K562 (cell line): ENCODE data around the gene MRPL4. TPM values are rescaled to one million over a fixed set of nuclear protein-coding genes. Genes with fewer than 3 reads are reported as not detected.

Source experiments
- ATAC-seq: fragments of 200-7000 bp; cut with Tn5 transposase; 3 replicates; pipeline ENCODE4 v1.9.1; 2020; ENCODE audit warnings: moderate library complexity
- BruUV-seq: library from RNA; stranded (reverse); fragments of 400-500 nt; replicated peaks from 2 replicates; lab custom pipeline; 2021; lab: Mats Ljungman, UMichigan
- CTCF ChIA-PET: fragments of 300-600 bp; formaldehyde crosslinking; extraction: SDS; loops from one replicate; lab custom pipeline; 2021; ENCODE audit warnings: low intra/inter-chr PET ratio; lab: Yijun Ruan, JAX
- POLR2A ChIA-PET: fragments of 300-600, 350-650 bp; sonication (Branson Sonifier 250); formaldehyde crosslinking; extraction: SDS; loops from one replicate; lab custom pipeline; 2021; ENCODE audit warnings: antibody characterized with exemption, inconsistent platforms; lab: Yijun Ruan, JAX
- DNase-seq, 4 experiments: peaks; one replicate each; pipeline versions ENCODE4 v3.0.0 to v3.0.0-alpha.2; 2011 to 2018; ENCODE audit warnings: low spot score in 3 of 4, mixed read lengths in 3 of 4; ENCODE audit errors: extremely low read depth in 1 of 4
- FAIRE-seq: peaks from 2 replicates; lab custom pipeline; 2011; peaks lifted over from hg19 to GRCh38; lab: Jason Lieb, UNC
- H2AFZ ChIP-seq: 2 replicates; pipeline ENCODE4 v1.6.0; 2011; ENCODE audit warnings: low read depth, low read length, control low read depth, inconsistent platforms
- H3K27ac ChIP-seq: fragments of 200-600 bp; 3 replicates; pipeline ENCODE4 v1.8.0; 2011; ENCODE audit warnings: low read depth, mild to moderate bottlenecking, control low read depth, inconsistent platforms, low read length, moderate library complexity, mixed read lengths; ENCODE audit errors: extremely low read depth
- H3K27me3 ChIP-seq, 2 experiments: fragments of 300-600 bp in 1 of 2; 2 replicates in 1 of 2; 3 replicates in 1 of 2; pipeline versions ENCODE4 v1.6.0 to v1.8.0; 2011; ENCODE audit warnings: inconsistent platforms in 2 of 2, low read length in 2 of 2, mild to moderate bottlenecking in 1 of 2, mixed read lengths in 1 of 2, moderate library complexity in 1 of 2; ENCODE audit not compliant: control insufficient read depth in 2 of 2, insufficient read depth in 2 of 2
- H3K36me3 ChIP-seq: fragments of 300-600 bp; 3 replicates; pipeline ENCODE4 v1.8.0; 2011; ENCODE audit warnings: mild to moderate bottlenecking, low read length, inconsistent platforms; ENCODE audit not compliant: control insufficient read depth, insufficient read depth
- H3K4me1 ChIP-seq, 2 experiments: fragments of 200-600 bp in 1 of 2; replicated peaks in 1 of 2; 2 replicates in 1 of 2; 3 replicates in 1 of 2; pipeline versions ENCODE4 v1.5.1 to v1.8.0; 2011; ENCODE audit warnings: inconsistent platforms in 2 of 2, low read length in 2 of 2, mild to moderate bottlenecking in 1 of 2, mixed read lengths in 1 of 2, moderate library complexity in 1 of 2; ENCODE audit not compliant: control insufficient read depth in 2 of 2, insufficient read depth in 2 of 2
- H3K4me2 ChIP-seq: 2 replicates; pipeline ENCODE4 v1.6.1; 2011; ENCODE audit warnings: low read length, control low read depth, inconsistent platforms, mixed read lengths; ENCODE audit not compliant: insufficient read depth
- H3K4me3 ChIP-seq: fragments of 200-600 bp; sonication (generic), shearing (Covaris generic); 2 replicates; pipeline ENCODE4 v1.5.1; 2016; ENCODE audit warnings: control low read depth, inconsistent platforms
- H3K79me2 ChIP-seq: fragments of 200-600 bp; 3 replicates; pipeline ENCODE4 v1.8.0; 2011; ENCODE audit warnings: low read length, inconsistent platforms; ENCODE audit not compliant: control insufficient read depth, insufficient read depth
- H3K9ac ChIP-seq, 2 experiments: 2 replicates each; pipeline versions ENCODE4 v1.6.0 to v1.6.1; 2011; ENCODE audit warnings: low read depth in 2 of 2, low read length in 2 of 2, control low read depth in 1 of 2, inconsistent platforms in 1 of 2, mild to moderate bottlenecking in 1 of 2, mixed read lengths in 1 of 2; ENCODE audit not compliant: insufficient read depth in 1 of 2
- H3K9me1 ChIP-seq: one replicate; pipeline ENCODE4 v1.6.0; 2011; ENCODE audit warnings: inconsistent platforms, mild to moderate bottlenecking, low read length, moderate library complexity; ENCODE audit not compliant: control insufficient read depth, insufficient read depth
- H3K9me3 ChIP-seq: replicated peaks from 2 replicates; pipeline ENCODE4 v1.5.1; 2011; ENCODE audit warnings: low read depth, low read length, inconsistent platforms; ENCODE audit not compliant: control insufficient read depth, insufficient read depth
- H4K20me1 ChIP-seq: replicated peaks from 2 replicates; pipeline ENCODE4 v1.6.1; 2011; ENCODE audit warnings: low read length, inconsistent platforms, mixed read lengths; ENCODE audit not compliant: control insufficient read depth, insufficient read depth
- BRD9 ChIP-seq: fragments of 450-650 bp; IDR thresholded peaks from 2 replicates; pipeline ENCODE4 v1.6.1; 2018; ENCODE audit warnings: low read depth; ENCODE audit not compliant: partially characterized antibody
- E2F4 ChIP-seq: sonication (generic); formaldehyde crosslinking; IDR thresholded peaks from 2 replicates; pipeline ENCODE4 v1.8.0; 2022; ENCODE audit warnings: mild to moderate bottlenecking, low read depth, missing genetic modification reagents
- FOXJ2 ChIP-seq: fragments of 200-800 bp; sonication (Bioruptor generic); IDR thresholded peaks from 2 replicates; pipeline ENCODE4 v1.6.1; 2016; ENCODE audit warnings: missing genetic modification characterization, missing compliant biosample characterization
- FOXO4 ChIP-seq: fragments of 450-650 bp; formaldehyde crosslinking; IDR thresholded peaks from 2 replicates; pipeline ENCODE4 v1.4.0; 2020; ENCODE audit warnings: mild to moderate bottlenecking, moderate library complexity
- HMGN3 ChIP-seq: IDR thresholded peaks from 2 replicates; pipeline ENCODE4 v1.6.1; 2011; ENCODE audit warnings: borderline replicate concordance, low read depth, mild to moderate bottlenecking, mixed read lengths, low read length; ENCODE audit not compliant: insufficient read length; ENCODE audit errors: extremely low read depth
- KDM4B ChIP-seq, 2 experiments: fragments of 450-650 bp in 1 of 2; sonication (generic) in 1 of 2; IDR thresholded peaks; 2 replicates each; pipeline ENCODE4 v1.6.1; 2016 to 2017; ENCODE audit warnings: borderline replicate concordance in 2 of 2, antibody characterized with exemption in 1 of 2, low read depth in 1 of 2, mild to moderate bottlenecking in 1 of 2
- MNT ChIP-seq, 2 experiments: fragments of 450-650 bp; conservative IDR thresholded peaks; 2 replicates each; pipeline ENCODE4 v1.6.1; 2017; ENCODE audit warnings: mild to moderate bottlenecking in 2 of 2, moderate library complexity in 2 of 2
- POLR2AphosphoS2 ChIP-seq: IDR thresholded peaks from 2 replicates; pipeline ENCODE4 v1.6.1; 2012; ENCODE audit warnings: low read length, improper control_type of control experiment
- POLR2G ChIP-seq: fragments of 200-400 bp; formaldehyde crosslinking; IDR thresholded peaks from 2 replicates; pipeline ENCODE4 v1.6.1; 2017; ENCODE audit warnings: low read depth, mild to moderate bottlenecking, antibody characterized with exemption, low read length, moderate library complexity
- SNRNP70 ChIP-seq: fragments of 200-400 bp; formaldehyde crosslinking; optimal IDR thresholded peaks from 2 replicates; pipeline ENCODE3; 2017; ENCODE audit warnings: low read depth, low read length
- ZBTB33 ChIP-seq: sonication (generic); formaldehyde crosslinking; IDR thresholded peaks from 2 replicates; pipeline ENCODE4 v1.8.1; 2023; ENCODE audit warnings: mild to moderate bottlenecking, missing genetic modification reagents
- ZFP30 ChIP-seq: fragments of 250-450 bp; sonication (Bioruptor Pico); IDR thresholded peaks from 2 replicates; pipeline ENCODE4 v1.8.0; 2022; ENCODE audit warnings: moderate library complexity, mild to moderate bottlenecking, inconsistent platforms, borderline replicate concordance
- ZNF212 ChIP-seq: fragments of 450-650 bp; formaldehyde crosslinking; IDR thresholded peaks from 2 replicates; pipeline ENCODE4 v1.4.0; 2020; ENCODE audit warnings: mild to moderate bottlenecking
- ZNF324 ChIP-seq: fragments of 250-450 bp; sonication (Bioruptor Pico); IDR thresholded peaks from 2 replicates; pipeline ENCODE4 v1.4.0; 2020; ENCODE audit warnings: mild to moderate bottlenecking
- WGBS: fragments of 100-300 bp; shearing (Covaris generic); methylation state at CpG from one replicate; pipeline ENCODE4 v1.1.6; 2016; ENCODE audit warnings: low coverage, mixed read lengths; ENCODE audit not compliant: insufficient coverage; ENCODE audit errors: missing lambda C conversion rate; 5-methylcytosine and 5-hydroxymethylcytosine counted together
- in situ Hi-C: fragments of 300-500 bp; cut with MboI; formaldehyde crosslinking; loops from 4 replicates; pipeline ENCODE4 v1.15.0; 2018; ENCODE audit warnings: inconsistent platforms, mixed read lengths
- intact Hi-C: fragments of 100-400 bp; cut with micrococcal nuclease; formaldehyde crosslinking; loops from 2 replicates; pipeline ENCODE4 v1.14.2; 2022
- polyA plus RNA-seq, 8 experiments: library from polyadenylated mRNA; depleted of rRNA in 4 of 8; stranded (reverse) in 5 of 8; unstranded in 3 of 8; fragments of >200 nt; fragmentation: Nextera tagmentation in 2 of 8; fragmentation: Illumina TruSeq in 1 of 8; extraction: Ambion mirVana in 2 of 8; extraction: Trizol in 1 of 8; gene quantifications; 2 replicates each; pipeline versions ENCODE4 v1.2.1 to v1.2.3, GENCODE V29; 2011 to 2014; ENCODE audit warnings: inconsistent platforms in 1 of 8, missing spikeins in 1 of 8
- total RNA-seq, 7 experiments: library from RNA; depleted of rRNA in 6 of 7; stranded (reverse); fragments of >200 nt in 6 of 7; fragmentation: Illumina TruSeq in 2 of 7; extraction: Trizol in 2 of 7; gene quantifications; 2 replicates each; pipeline versions ENCODE4 v1.2.1 to v1.2.3, GENCODE V29; 2011 to 2021; ENCODE audit warnings: low replicate concordance in 1 of 7

Gene MRPL4
- total and polyA plus RNA-seq, 9 of the 15 experiments (the other 6 are each of a cell fraction or from before 2014, with no cell fraction given), result 1.4 to 239 (median 64.9) TPM

- ATAC-seq (no peak), FAIRE-seq (no peak), DNase-seq (peak in 1 of 4 experiments; percentile 4)
- WGBS, result 93% methylated on average over 35 of the region's 49 CpGs
- no peak overlapping the region for H2AFZ ChIP-seq
- peak overlapping the region; percentile 93 for H3K4me2 ChIP-seq
- peaks cover 2% of the 10 kb centered on the region; the same call in 1 of the 2 replicates for H3K9me3 ChIP-seq
- H3K36me3 ChIP-seq, result peaks cover 40% of the 10 kb centered on the region; the same call in 2 of the 3 replicates
- peaks cover 66% of the 10 kb centered on the region for H3K79me2 ChIP-seq
- in situ Hi-C loops, result no loop called here
- H3K4me3 ChIP-seq, result peak overlapping the region; percentile 79
- intact Hi-C loops, result no loop called here
- peak overlapping the region; percentile 62 to 90; a peak in 3 of 4 replicates for H3K9ac ChIP-seq
- ChIA-PET CTCF (no interaction called here), POLR2A (interaction anchor here (0.7 to 1.1 kb wide), 2 partner anchors 8 to 13 kb away, joined by 3 read pairs; no protein-coding TSS in a partner anchor)
- H3K27ac ChIP-seq, result peak overlapping the region; percentile 74; the same call in 2 of the 3 replicates
- no TSS peak for BruUV-seq
- H4K20me1 ChIP-seq, result no peaks in the 10 kb centered on the region; the same call in 1 of the 2 replicates
- H3K27me3 ChIP-seq, result no peaks in the 10 kb centered on the region
- no peaks in the 10 kb centered on the region for H3K9me1 ChIP-seq
- H3K4me1 ChIP-seq, result peaks cover 11 to 76% of the 10 kb centered on the region in 2 experiments; a peak in 4 of 5 replicates
- TF ChIP-seq MNT (conservative IDR thresholded peaks at IDR 0.05) (no peak), KDM4B (IDR thresholded peaks at IDR 0.05; ENCODE audit: borderline replicate concordance in 2 of 2, low read depth in 1 of 2) (no peak), E2F4 (CRISPR knock-in tag) (0 out of 2 replicates have a peak, but pooled peaks have one; percentile 19), FOXO4 (0 out of 2 replicates have a peak, but pooled peaks have one; percentile 56), ZBTB33 (peak; percentile 87), ZNF212 (CRISPR knock-in tag) (no peak), POLR2G (peak; percentile 63), BRD9 (no peak), ZFP30 (CRISPR knock-in tag) (no peak), HMGN3 (peak; percentile 28), SNRNP70 (peak; percentile 21), POLR2AphosphoS2 (0 out of 2 replicates have a peak, but pooled peaks have one; percentile 12), FOXJ2 (tag) (no peak), ZNF324 (CRISPR knock-in tag) (no peak)
Observed at GRCh38 chr19:10293637-10294367, 41.8 kb downstream of the MRPL4 start.
